ENCODE measurements around the gene GGTA1. TPM values are rescaled to one million over a fixed set of nuclear protein-coding genes. Genes with fewer than 3 reads are reported as not detected.
"Not testable (repeated sequence)": the region's sequence is repeated elsewhere in the genome, so short reads cannot be mapped to it uniquely, and the experiment has no call there.

The GGTA1 gene
- total and polyA plus RNA-seq, 7 donors: 3.6 to 18.0 (median 7.2) TPM

- no peaks in the 10 kb centered on the region for H3K9me3 ChIP-seq
- no peaks in the 10 kb centered on the region for H3K27me3 ChIP-seq
- peaks cover 0 to 13% (median 12%) of the 10 kb centered on the region in 4 donors for H3K4me1 ChIP-seq
- WGBS, 2 donors: 52% methylated on average over 11 of the region's 11 CpGs
- peak overlapping the region in 3 of 4 donors; percentile 3 to 57 (median 17) for H3K27ac ChIP-seq
- intact Hi-C loops (cut with DNase I): no loop called here
- no peak overlapping the region for H3K4me3 ChIP-seq
- DNase-seq: peak; percentile 97
- H3K36me3 ChIP-seq: no peaks in the 10 kb centered on the region
- no peak for TF ChIP-seq EP300 (IDR thresholded peaks at IDR 0.05)
- TF ChIP-seq POLR2AphosphoS5 (IDR thresholded peaks at IDR 0.05): peak in 3 of 4 donors; percentile 41 to 61 (median 49)
- no peak for TF ChIP-seq POLR2A (IDR thresholded peaks at IDR 0.05)
- no peak for TF ChIP-seq CTCF (IDR thresholded peaks at IDR 0.05)
Measured at GRCh38 chr9:121529237-121529987, 29.8 kb upstream of the GGTA1 start.

- H3K27ac ChIP-seq: no peak overlapping the region
- no peak for TF ChIP-seq POLR2A (IDR thresholded peaks at IDR 0.05)
- TF ChIP-seq CTCF (IDR thresholded peaks at IDR 0.05): no peak
- TF ChIP-seq EP300 (IDR thresholded peaks at IDR 0.05): no peak
- no peak for TF ChIP-seq POLR2AphosphoS5 (IDR thresholded peaks at IDR 0.05)
- peaks cover 0 to 13% (median 12%) of the 10 kb centered on the region in 4 donors for H3K4me1 ChIP-seq
- no peak for DNase-seq
- H3K27me3 ChIP-seq: no peaks in the 10 kb centered on the region
- intact Hi-C loops (cut with DNase I): no loop called here
- no peaks in the 10 kb centered on the region for H3K36me3 ChIP-seq
- H3K4me3 ChIP-seq: no peak overlapping the region
- H3K9me3 ChIP-seq: no peaks in the 10 kb centered on the region
Measured at GRCh38 chr9:121528642-121529041, 29.0 kb upstream of the GGTA1 start.

- Histone ChIP-seq H3K4me3 (no peak overlapping the region), H3K27ac (no peak overlapping the region), H3K27me3 (no peaks in the 10 kb centered on the region), H3K4me1 (peaks cover 0 to 13% (median 12%) of the 10 kb centered on the region in 4 donors), H3K36me3 (no peaks in the 10 kb centered on the region), H3K9me3 (no peaks in the 10 kb centered on the region)
- DNase-seq: no peak
- TF ChIP-seq POLR2AphosphoS5 (IDR thresholded peaks at IDR 0.05): no peak
- no peak for TF ChIP-seq EP300 (IDR thresholded peaks at IDR 0.05)
- no peak for TF ChIP-seq POLR2A (IDR thresholded peaks at IDR 0.05)
- TF ChIP-seq CTCF (IDR thresholded peaks at IDR 0.05): no peak
- intact Hi-C loops (cut with DNase I): no loop called here
- 83 to 91% methylated on average over 16 of the region's 16 CpGs for WGBS, 2 donors
Measured at GRCh38 chr9:121527371-121527770, 27.7 kb upstream of the GGTA1 start.

GRCh38 chr9:121519688-121520087 lies 20.0 kb upstream of the GGTA1 start:
- intact Hi-C loops (cut with DNase I); H3K4me3 ChIP-seq: not testable (repeated sequence)
- 81% methylated on average over 2 of the region's 2 CpGs for WGBS, 2 donors

GRCh38 chr9:121518634-121519033 lies 19.0 kb upstream of the GGTA1 start:
- H3K9me3 ChIP-seq: no peaks in the 10 kb centered on the region
- WGBS, 2 donors: 94% methylated on average over 2 of the region's 2 CpGs
- no peaks in the 10 kb centered on the region for H3K36me3 ChIP-seq
- TF ChIP-seq POLR2A (IDR thresholded peaks at IDR 0.05): no peak
- intact Hi-C loops (cut with DNase I): no loop called here
- H3K4me1 ChIP-seq: no peaks in the 10 kb centered on the region
- H3K27ac ChIP-seq: no peak overlapping the region
- H3K4me3 ChIP-seq: no peak overlapping the region
- DNase-seq: no peak
- H3K27me3 ChIP-seq: no peaks in the 10 kb centered on the region

More at GRCh38 chr9:121519688-121520087, 20.0 kb upstream of the GGTA1 start:
- not testable (repeated sequence) for H3K27ac ChIP-seq, H3K4me1 ChIP-seq, H3K36me3 ChIP-seq, DNase-seq, H3K27me3 ChIP-seq, H3K9me3 ChIP-seq

- H3K9me3 ChIP-seq; H3K27ac ChIP-seq; intact Hi-C loops (cut with DNase I); DNase-seq; H3K27me3 ChIP-seq; H3K4me3 ChIP-seq; H3K36me3 ChIP-seq: not testable (repeated sequence)
- 76 to 82% methylated on average over 4 of the region's 4 CpGs for WGBS, 2 donors
- peaks cover 0 to 10% (median 3%) of the 10 kb centered on the region in 4 donors for H3K4me1 ChIP-seq
Measured at GRCh38 chr9:121513166-121513565, 13.5 kb upstream of the GGTA1 start.

Data from sigmoid colon (tissue), 7 donors.